GM21381 (cell line): Measurements from ENCODE around the gene KRT17.
"Not testable (repeated sequence)": the region's sequence is repeated elsewhere in the genome, so short reads cannot be mapped to it uniquely, and the experiment has no call there.

ENCODE experiments used
- ATAC-seq: cut with Tn5 transposase; IDR thresholded peaks from one replicate; pipeline ENCODE4 v1.9.1; 2021; ENCODE audit warnings: mild to moderate bottlenecking, moderate library complexity; ENCODE audit not compliant: unreplicated experiment

KRT17 gene

DNA sequence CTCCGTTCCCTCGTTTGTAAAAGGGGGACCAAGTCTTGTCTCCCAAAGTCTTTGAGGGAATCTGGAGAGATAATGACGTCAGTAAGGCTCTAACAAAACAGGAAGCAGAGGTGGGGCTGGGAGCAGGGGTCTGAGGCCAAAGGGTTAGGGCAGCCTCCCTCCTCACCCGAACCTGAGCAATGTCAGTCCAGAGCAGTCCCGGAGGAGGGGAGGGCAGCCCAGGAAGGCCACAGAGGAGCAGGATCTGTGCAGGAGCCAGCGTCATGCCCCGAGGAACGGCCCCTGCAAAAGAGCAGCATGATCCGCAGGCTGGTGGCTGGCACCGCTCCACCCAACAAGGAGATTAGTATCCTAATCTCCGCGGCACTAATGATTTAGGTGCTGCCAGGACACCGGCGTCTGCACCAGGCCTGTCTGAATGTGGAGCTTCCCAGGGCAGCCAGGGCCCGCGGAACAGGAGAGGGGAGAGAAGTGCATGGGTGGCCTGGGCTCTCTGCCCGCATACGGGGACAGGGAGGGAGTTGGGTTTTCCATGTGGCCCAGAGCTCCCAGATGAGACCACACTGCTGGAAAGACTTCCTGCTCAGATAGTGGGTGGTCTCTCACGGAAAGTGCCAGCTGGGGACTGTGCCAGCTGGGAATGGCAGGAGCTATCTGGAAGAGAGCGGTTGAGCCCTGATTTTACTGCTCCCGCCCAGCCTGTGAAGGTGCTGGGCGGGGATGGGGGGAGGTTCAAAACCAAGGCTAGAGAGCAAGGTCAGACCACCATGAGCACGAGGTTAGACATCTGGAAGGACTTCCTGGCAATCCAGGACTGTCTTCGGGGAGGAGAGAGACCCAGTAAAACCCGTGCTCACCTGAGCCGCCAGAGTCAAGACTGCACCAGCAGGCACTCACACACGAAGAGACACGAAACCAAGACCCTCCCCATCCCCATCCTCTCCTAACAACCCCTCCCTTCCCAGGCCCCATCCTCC lies 11.0 kb upstream of the KRT17 start:
- no peak for ATAC-seq

GRCh38 chr17:41634639-41635038 lies 10.3 kb upstream of the KRT17 start:
- no peak for ATAC-seq

DNA sequence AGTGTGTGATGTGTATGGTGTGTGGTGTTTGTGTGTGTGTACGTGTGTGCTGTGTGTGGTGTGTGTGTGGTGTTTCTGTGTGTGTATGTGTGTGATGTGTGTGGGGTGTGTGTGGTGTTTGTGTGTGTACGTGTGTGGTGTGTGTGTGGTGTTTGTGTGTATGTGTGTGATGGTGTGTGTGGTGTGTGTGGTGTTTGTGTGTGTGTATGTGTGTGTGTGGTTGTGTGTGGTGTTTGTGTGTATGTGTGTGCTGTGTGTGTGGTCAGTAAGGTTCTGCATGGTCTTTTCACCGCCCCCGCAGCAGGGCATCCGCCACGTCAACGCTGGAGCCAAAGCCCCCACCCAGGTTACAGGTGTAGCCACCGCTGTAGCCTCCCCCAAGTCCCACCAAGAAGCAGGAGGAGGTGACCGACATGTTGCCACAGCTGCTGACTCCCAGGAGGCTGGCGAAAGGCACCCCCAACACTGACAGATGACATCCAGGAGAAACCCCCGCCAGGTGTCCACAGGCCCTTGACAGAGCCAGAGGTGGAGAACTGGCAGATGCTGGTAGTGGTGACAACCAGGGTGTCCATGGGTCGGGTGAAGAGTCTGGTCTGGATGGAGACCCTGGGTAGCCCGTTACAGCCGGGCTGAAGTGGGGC lies 9.3 kb upstream of the KRT17 start:
- no peak for ATAC-seq

- no peak for ATAC-seq
Measured at GRCh38 chr17:41632482-41633105, 8.2 kb upstream of the KRT17 start.

- no peak for ATAC-seq
Measured at GRCh38 chr17:41631898-41632285, 7.5 kb upstream of the KRT17 start.

- ATAC-seq: no peak
Measured at GRCh38 chr17:41631025-41631897, 6.9 kb upstream of the KRT17 start.

- ATAC-seq: no peak
Measured at GRCh38 chr17:41629826-41630670, 5.7 kb upstream of the KRT17 start.

DNA sequence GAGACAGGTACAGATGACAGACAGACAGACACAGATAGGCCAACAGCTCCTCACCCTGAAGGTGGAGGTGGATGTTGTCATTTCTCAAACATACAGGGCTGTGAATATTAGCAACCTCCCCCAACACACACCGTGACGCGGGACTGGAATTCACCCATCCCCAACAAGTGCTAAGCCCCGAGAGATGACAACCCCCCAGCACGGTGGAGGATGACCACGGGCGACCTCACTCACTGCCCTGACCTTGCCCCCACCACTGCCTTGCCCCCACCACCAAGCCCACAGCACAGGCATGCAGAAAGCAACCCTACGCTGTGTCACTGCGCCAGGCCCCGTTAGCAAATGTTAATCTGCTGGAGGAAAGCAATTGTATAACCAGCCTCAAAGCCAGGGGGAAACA lies 4.9 kb upstream of the KRT17 start:
- no peak for ATAC-seq

- ATAC-seq: not testable (repeated sequence)
Measured at GRCh38 chr17:41628621-41629255, 4.4 kb upstream of the KRT17 start.

- not testable (repeated sequence) for ATAC-seq
Measured at GRCh38 chr17:41628073-41628370, 3.6 kb upstream of the KRT17 start.

GRCh38 chr17:41627316-41628072 lies 3.1 kb upstream of the KRT17 start:
- no peak for ATAC-seq

DNA sequence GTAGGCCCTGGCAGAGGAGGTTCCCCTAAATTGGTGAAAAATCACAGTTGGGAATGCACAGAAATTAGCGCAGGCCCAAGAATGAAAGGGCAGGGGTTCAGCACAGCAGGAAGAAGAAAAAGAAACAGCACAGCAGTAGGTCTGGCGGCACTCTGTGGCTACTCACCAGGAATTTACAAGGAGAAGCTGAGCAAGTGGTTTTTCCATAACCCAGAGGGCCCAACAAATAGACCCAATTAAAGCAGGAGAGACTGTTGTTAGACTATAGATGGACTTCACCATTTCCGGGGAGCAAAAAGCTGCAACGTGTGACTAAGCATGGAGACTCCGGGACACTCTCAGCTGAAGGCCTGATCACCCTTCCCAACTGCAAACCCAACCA lies 2.5 kb upstream of the KRT17 start:
- ATAC-seq: not testable (repeated sequence)

DNA sequence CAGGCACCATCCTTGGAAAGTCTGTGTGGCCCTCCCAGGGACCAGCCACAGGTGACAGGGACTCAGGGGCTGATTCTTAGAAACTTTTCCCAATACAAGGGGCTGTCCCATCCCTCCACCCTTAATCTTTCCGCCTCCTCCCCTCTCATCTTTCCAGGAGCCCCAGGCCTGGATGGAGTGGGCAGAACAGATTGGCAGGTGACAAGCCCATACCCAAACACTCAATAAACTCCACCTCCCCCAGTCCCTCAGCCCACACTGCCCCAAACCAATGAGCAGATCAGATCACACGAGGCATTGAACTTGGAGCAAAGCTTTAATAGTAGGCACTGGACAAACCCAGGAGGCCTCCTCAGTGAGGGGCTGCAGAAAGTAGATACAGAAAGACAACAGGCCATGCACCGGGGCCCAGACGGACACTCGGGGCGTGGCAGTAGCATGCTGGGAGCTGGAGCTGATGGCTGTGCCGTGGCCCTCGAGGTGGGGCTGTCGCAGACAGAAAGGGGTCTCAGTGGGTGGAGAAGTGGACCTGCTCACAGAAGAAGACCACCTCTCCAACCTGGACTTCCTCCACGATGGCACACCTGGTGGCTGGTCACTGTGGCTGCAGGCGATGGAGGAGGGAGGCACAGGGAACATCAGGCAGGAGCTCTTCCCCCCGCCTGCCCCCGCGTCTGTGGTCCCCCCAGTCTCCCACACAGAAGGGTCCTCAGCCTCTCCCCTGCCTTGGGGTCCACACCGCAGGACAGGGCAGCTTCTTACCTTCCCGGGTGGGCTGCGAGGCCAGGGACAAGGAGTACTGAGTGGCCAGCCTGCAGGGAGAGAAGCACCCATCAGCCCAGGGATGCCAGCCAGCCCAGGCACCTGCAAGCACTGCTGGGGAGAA lies 1.9 kb upstream of the KRT17 start:
- not testable (repeated sequence) for ATAC-seq

DNA sequence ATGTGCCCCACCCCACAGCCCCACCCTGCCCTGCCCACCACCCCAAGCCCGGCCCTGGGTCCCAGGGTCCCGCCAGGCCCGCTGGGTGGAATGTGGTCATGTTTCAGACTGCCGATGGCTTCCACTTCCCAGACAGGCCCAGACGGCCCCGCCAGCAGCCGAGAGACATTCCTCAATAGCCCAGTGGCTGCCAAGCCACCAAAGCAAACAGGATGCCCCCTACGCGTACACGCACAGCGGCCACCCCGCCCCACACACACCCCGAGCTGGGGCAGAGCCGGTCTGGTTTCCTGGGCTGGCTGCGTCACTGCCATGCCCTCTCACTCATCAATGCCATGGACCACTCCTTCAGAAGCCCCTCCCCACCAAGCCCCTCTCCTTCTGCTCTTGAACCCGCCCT lies 1.2 kb upstream of the KRT17 start:
- no peak for ATAC-seq

- ATAC-seq: not testable (repeated sequence)
Measured at GRCh38 chr17:41623184-41623861, 1.1 kb downstream of the KRT17 start.

DNA sequence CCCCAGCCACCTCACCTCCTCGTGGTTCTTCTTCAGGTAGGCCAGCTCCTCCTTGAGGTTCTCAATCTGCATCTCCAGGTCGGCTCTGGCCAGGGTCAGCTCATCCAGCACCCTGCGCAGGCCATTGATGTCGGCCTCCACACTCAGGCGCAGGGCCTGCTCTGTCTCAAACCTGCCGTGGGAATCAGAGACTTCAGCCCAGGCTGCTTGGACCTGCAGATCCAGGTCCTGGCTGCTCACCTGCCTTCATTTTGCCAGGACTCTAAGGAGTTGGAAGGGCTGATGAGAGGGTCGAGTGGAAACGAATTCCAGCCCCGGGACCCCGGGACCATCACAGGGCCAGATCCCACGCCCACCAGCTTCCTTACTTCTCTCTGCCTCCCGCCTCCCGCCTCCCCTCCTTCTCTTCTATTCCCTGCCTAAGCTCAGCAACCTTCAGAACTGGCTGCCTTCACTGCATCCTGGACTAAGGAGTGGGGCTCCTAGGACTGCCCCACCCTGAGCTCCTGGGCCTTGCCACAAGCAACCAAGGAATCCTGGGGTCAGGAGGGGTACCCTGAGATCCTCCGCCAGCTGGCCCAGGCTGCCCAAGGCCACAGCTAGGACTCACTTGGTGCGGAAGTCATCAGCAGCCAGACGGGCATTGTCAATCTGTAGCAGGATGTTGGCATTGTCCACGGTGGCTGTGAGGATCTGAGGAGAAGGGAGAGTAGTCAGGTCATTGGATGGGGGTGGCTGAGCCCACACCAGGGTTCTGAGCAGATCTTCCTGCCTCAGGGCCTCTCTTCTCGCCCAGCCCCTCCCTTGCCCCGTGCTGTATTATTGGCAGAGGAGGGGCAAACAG lies 1.8 kb downstream of the KRT17 start:
- ATAC-seq: not testable (repeated sequence)
